GM19438 (cell line): ENCODE measurements around the gene DMD.
"Not testable (repeated sequence)": the region's sequence is repeated elsewhere in the genome, so short reads cannot be mapped to it uniquely, and the experiment has no call there.

ENCODE experiments used
- ATAC-seq: cut with Tn5 transposase; IDR thresholded peaks from one replicate; pipeline ENCODE4 v1.9.1; 2021; ENCODE audit warnings: low read depth; ENCODE audit not compliant: unreplicated experiment

The DMD gene

DNA sequence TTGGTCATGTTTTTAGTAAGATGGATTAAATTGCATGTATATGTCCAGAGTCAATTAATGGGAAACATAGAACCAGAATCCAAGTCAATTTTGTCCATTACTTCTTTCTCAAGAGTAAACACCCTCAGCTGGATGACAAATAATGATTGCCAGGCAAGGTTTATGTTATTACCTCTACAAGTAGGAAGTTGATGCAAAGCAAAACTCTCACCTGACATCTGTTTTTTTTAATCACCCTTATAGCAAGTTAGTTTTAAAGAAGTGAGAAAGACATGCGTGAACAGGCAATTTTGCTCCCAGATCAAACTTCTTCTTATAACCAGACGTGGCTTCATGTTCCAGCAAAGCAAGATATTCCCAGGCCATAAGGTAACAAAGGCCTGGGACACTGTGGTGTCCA lies 1791.0 kb downstream of the DMD start:
- ATAC-seq = no peak

DNA sequence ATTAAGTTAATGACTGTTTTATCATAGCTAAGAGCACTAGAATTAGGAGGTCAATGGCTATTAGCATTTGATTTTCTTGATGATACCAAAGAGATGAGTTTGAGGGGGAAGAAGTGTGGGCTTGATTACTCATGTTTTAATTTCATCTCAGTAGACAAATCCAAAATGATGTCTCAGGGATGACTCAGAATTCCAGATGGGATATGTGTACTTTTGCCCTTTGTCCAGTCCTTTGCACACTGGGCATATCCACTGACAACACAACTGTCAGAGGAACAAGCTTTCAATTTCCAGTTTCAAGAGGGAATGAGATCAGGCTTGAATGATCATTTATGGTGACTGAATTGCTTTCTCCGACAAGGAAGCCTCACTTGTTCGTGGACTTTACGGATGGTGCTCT lies 1814.2 kb downstream of the DMD start:
- ATAC-seq = no peak

DNA sequence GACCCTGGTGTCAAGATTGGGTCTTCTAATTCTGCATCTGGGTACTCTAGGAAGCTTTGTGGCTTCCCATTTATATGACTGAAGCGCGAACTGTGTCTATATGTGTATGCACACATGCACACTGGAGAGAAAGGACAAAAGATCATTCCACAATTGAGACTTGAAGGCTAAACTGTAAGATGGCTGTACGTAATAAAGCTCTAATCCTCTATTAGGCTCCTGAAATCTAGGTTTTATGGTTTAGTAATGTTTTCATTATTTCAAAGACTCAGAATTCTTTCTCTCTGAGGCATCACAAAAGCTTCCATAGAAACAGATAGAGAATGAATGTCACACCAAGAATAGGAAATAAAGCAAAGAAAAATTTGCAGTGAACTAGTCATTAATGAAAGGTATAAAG lies 1818.8 kb downstream of the DMD start:
- ATAC-seq = no peak

- ATAC-seq = no peak
These were observed 1822.4 kb downstream of the DMD start for GRCh38 chrX:31388946-31389345.

DNA sequence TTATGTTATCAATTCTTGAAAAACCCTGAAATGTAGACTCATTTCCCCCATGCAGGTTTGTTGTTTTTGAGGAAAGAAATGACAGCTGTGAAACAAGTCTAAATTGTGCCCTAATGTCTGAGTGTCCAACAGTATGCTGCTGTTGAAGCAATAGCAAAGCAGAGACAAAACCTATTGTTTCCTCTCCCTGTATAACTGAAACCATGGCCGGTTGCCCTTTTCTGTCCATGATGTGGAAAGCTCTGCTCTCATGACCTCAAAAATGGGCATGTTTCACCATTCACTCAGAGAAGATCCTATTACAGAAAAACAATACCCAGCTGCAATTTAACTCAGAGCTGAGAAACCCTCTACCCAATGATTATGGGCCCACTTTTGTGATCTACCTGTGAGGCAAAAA lies 1826.9 kb downstream of the DMD start:
- no peak for ATAC-seq

DNA sequence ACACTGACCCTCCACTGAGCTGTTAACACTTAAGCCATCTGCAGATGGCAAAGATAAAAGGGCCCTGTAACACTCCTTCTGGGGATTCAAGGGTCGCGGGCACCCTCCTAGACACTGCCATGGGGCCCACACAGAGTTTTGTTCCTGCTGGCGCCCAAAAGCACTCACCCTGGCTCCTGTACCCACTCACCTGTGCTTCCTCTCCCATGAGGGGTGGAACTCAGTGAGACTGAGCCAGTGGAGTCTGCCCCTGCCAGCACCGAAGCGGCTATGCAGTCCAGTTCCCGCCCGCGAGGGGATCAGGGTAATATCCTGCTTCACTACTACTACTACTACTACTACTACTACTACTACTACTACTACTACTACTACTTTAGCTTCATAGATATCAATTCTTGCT lies 1827.4 kb downstream of the DMD start:
- ATAC-seq = no peak

- not testable (repeated sequence) for ATAC-seq
These were observed 1832.4 kb downstream of the DMD start for GRCh38 chrX:31378973-31379372.

- not testable (repeated sequence) for ATAC-seq
These were observed 1833.5 kb downstream of the DMD start for GRCh38 chrX:31377821-31378220.

DNA sequence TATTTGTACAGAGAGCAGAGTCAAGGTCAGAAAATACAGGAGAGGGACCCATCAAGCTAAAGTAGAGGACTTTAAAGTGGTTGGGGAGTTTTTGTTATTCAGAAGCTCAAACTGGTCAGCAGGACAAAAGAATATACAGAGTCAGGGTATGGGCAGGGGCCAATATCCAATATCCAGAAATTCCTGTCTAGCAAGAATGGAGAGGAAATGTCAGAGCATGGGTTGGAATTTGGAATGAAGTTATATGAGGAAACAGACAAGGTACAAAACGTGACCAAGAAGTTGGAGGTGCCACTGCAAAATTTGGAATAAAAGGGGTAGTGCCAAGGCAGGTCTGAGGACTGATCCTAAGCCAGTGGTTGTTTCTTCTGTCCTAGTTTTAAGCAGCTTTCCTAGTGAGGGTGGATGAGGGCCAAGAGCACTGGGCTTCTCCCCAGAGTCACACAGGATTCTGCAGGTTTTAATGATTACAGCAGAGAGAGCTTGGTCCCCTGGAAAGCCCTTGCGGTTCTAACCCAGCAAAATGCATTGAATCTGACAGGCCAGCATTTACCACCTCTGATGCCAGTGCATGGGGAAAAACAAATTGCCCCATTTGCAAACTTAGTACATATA lies 1834.8 kb downstream of the DMD start:
- ATAC-seq = no peak

DNA sequence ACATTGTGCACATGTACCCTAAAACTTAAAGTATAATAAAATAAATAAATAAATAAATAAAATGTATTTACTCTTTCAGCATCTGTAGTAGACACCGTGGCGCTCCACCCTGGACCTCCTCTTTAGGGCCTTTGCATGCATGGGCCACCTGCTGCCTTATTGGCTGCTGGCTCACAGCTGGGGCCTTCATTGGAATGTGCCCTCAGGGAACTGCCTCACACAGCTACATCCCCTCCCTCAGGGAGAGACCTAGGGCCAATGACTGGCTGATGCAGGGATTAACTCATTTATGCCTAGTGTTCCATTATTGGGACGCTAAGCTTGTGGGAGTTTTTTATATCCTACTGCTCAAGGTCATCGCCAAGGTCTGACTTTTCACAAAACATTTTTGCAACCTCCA lies 1836.6 kb downstream of the DMD start:
- no peak for ATAC-seq

DNA sequence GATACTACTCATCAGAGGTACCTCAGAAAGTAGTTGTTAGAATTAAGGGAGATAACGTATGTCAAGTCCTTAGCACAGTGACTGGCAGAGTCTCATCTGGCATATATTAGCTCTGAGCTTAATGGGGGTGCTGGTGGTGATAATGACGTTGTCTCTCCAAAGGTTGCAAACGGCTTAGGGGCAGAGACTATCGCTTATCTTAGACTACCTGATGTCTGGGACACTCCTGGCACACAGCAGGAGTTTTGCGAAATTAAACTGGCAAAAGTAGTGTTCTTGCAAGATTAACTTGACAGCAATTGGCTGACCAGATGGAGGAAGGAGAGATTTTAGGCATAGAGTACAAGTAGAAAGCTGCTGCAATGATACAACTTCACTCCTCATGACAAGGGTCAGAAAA lies 1839.4 kb downstream of the DMD start:
- ATAC-seq = no peak

DNA sequence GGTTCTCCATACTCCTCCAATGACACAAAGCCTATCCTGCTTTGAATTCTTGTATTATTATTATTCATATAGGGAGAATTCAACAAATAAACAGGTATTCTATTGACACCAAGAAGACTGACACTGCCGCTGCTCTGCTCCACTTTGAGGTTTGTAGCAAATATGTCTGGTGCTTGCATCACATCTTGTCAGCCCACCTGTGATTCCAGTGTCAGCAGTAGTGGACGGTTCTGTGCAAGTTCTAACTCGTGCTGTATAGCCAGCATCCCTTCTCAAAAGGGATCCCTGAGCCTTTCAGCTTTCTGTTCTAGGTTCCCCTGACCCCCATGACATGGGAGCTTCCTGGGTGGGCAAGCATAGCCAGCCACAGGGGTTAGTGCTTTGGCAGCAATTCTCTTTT lies 1843.5 kb downstream of the DMD start:
- no peak for ATAC-seq

- ATAC-seq = no peak
These were observed 1845.3 kb downstream of the DMD start for GRCh38 chrX:31366041-31366440.

GRCh38 chrX:31356275-31357212 lies 1854.8 kb downstream of the DMD start:
- no peak for ATAC-seq

DNA sequence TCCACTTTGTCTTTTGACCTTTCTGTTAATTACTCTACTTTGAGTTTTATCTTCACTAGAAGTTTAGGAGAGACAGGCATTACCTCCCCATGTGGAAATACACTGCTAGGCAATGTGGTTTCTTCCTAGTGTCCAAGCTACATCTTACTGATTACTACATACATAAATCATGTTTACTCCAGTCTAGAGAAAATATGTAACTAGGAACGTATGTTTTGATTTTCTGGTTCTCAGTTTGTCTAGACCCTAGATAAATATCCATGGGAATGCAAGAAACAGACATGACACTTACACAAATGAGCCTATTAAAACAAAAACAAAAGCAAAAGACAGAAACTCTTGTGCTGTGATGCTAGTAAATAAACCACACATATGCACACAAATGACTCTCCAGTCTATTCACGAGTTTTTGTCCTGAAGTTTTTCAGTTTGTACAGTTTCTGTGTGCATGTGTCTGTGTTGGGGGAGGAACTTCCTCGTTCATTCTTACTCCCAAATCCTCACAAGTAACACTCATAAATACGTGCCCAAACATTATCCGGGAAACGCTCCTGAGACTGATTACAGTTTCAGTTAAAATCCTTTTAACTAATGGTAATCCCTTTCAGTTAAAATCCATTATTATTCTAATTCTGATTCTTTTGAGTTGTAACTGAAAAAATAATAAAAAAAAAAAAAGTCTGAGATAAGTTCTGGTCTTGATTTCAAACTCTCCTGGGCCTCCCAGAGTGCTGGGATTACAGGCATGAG lies 1856.0 kb downstream of the DMD start:
- ATAC-seq = no peak

- no peak for ATAC-seq
These were observed 1858.3 kb downstream of the DMD start for GRCh38 chrX:31353095-31353494.

DNA sequence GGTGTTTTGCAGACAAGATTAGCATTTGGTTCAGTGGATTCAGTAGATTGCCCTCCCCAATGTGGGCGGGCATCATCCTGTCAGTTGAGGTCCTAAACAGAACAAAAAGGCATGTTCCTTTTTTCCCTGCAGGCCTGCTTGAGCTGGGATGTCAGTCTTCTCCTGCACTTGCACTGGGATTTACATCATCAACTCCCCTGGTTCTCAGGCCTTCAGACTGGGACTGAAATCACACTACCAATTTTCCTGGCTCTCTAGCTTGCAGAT lies 1860.6 kb downstream of the DMD start:
- ATAC-seq = no peak

DNA sequence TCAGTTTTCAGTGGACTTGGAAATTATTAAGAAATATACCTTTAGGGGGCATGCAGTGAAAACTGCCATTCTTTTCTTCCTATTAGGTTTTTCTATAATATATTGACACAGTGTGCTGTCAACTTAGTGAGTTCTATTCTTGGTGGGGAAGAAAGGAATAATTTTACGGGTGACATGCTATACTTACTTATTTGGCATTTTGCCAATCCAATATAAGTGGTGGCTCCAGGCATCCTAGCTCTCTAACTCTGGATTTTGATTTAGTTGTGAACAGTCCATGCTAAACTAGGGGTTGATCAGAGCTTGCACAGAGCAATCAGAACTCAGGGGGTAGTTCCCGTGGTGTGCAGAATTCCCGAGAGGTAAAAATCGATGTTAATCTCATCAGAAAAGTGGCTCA lies 1861.8 kb downstream of the DMD start:
- no peak for ATAC-seq

DNA sequence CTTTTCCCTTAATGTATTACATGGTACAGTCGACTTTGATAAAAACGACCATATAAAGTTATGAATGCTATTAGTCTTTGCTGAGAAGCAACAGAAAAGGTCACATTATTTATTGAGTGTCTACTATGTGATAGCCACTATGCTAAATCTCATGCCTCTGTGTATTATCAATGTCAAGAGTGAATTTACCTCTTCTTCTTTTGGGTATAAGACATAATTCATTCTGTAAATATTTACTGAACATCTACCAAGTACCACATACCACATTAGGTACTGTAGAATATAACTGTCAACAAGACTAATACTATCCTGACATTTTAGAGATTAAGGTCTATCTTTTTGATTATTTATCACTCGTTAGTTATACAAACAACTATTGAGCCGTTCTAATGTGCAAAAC lies 1870.8 kb downstream of the DMD start:
- no peak for ATAC-seq

GRCh38 chrX:31338991-31339350 lies 1872.4 kb downstream of the DMD start:
- no peak for ATAC-seq

DNA sequence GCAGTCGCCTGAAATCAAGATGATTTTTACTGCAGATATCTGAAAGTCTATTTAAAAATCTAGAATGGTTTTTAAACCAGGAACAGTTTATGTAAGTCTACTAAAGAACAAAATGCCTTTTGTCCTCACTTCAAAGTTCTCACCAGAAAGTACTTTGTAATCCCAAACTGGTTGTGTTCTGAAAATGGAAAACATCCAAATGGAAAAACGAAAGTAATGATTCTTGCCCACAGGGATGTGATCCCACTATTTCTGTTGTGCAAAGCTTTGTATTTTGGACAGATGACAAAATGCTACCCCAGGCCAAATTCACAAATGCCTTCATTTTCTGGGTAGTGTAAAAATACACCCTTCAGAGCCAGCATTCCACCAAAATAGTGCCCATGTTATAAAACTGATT lies 1874.0 kb downstream of the DMD start:
- no peak for ATAC-seq

- no peak for ATAC-seq
These were observed 1874.9 kb downstream of the DMD start for GRCh38 chrX:31336419-31336818.
